Kidney (tissue), 14 donors: ENCODE results near the gene KTN1. TPM values are rescaled to one million over a fixed set of nuclear protein-coding genes. Genes with fewer than 3 reads are reported as not detected.

Experiments used
- DNase-seq, 5 donors: peaks; one replicate each; pipeline ENCODE4 v3.0.0-alpha.2; 2013 to 2020
- FAIRE-seq: peaks from 2 replicates; lab custom pipeline; 2012; peaks lifted over from hg19 to GRCh38; lab: Jason Lieb, UNC
- H3K27ac ChIP-seq, 2 donors: one replicate each; pipeline ENCODE4 v1.7.0; 2013; ENCODE audit warnings: low read depth in 2 of 2, low read length in 2 of 2, inconsistent platforms in 1 of 2
- H3K27me3 ChIP-seq: one replicate; pipeline ENCODE4 v1.7.1; 2013; ENCODE audit warnings: low read length, inconsistent platforms; ENCODE audit not compliant: control insufficient read depth, insufficient read depth
- H3K36me3 ChIP-seq, 3 donors: one replicate each; pipeline versions ENCODE4 v1.7.0 to v1.7.1; 2013; ENCODE audit warnings: low read length in 3 of 3, control low read depth in 1 of 3, inconsistent platforms in 1 of 3; ENCODE audit not compliant: insufficient read depth in 3 of 3, control insufficient read depth in 2 of 3
- H3K4me1 ChIP-seq, 3 donors: one replicate each; pipeline versions ENCODE4 v1.7.0 to v1.7.1; 2013; ENCODE audit warnings: low read length in 3 of 3, inconsistent platforms in 1 of 3, low read depth in 1 of 3; ENCODE audit not compliant: control insufficient read depth in 2 of 3, insufficient read depth in 2 of 3
- H3K4me3 ChIP-seq, 3 donors: one replicate each; pipeline versions ENCODE4 v1.7.0 to v1.8.1; 2013; ENCODE audit warnings: low read length in 3 of 3, control low read depth in 1 of 3, inconsistent platforms in 1 of 3
- H3K9ac ChIP-seq, 3 donors: one replicate each; pipeline versions ENCODE4 v1.7.0 to v1.7.1; 2013; ENCODE audit warnings: low read length in 3 of 3, control low read depth in 1 of 3, inconsistent platforms in 1 of 3
- H3K9me3 ChIP-seq, 3 donors: one replicate each; pipeline versions ENCODE4 v1.7.0 to v1.7.1; 2013; ENCODE audit warnings: low read length in 3 of 3, control low read depth in 1 of 3, inconsistent platforms in 1 of 3; ENCODE audit not compliant: control insufficient read depth in 2 of 3, insufficient read depth in 1 of 3
- intact Hi-C: fragments of 100-400 bp; cut with DNase I; formaldehyde crosslinking; loops from one replicate; pipeline ENCODE4 v1.11.1; 2022
- polyA plus RNA-seq: library from polyadenylated mRNA; stranded (reverse); fragments of 350-450 nt; fragmentation: Illumina TruSeq; extraction: RNeasy Lipid Tissue Mini Kit (QIAGEN cat#74804); gene quantifications from one replicate; pipeline ENCODE4 v1.2.3, GENCODE V29; 2014; ENCODE audit warnings: low read depth, low replicate concordance; ENCODE audit not compliant: insufficient read depth
- total RNA-seq: library from RNA; stranded (reverse); fragmentation: NEBNext Ultra II Directional; extraction: Animal tissue kit (Norgen Biotek cat#: 25700); gene quantifications from one replicate; pipeline ENCODE4 v1.2.1, GENCODE V29; 2021
- TF ChIP-seq, protein P1 (sequence below): IDR thresholded peaks from 3 replicates; pipeline ENCODE4 v1.5.1; 2012; ENCODE audit warnings: mild to moderate bottlenecking, moderate library complexity, borderline replicate concordance; ENCODE audit not compliant: insufficient read depth; ENCODE audit errors: extremely low read depth
- donor health status: control.
- donor health status: control.
- donor health status: control.
- donor health status: control.
- donor health status: control.
- donor health status: DM: yes; HTN: yes; CAD: no.
- donor health status: Normal renal cell carcinoma (clear cell type).

Gene KTN1
- total and polyA plus RNA-seq, 2 donors from 2014 or later = 106 to 155 TPM

- DNase-seq (no peak), FAIRE-seq (no peak)
- H3K4me3 ChIP-seq = no peak overlapping the region
- no peaks in the 10 kb centered on the region for H3K27me3 ChIP-seq
- peaks cover 0 to 24% (median 2%) of the 10 kb centered on the region in 3 donors for H3K4me1 ChIP-seq
- no peak overlapping the region for H3K27ac ChIP-seq
- TF ChIP-seq, protein P1, sequence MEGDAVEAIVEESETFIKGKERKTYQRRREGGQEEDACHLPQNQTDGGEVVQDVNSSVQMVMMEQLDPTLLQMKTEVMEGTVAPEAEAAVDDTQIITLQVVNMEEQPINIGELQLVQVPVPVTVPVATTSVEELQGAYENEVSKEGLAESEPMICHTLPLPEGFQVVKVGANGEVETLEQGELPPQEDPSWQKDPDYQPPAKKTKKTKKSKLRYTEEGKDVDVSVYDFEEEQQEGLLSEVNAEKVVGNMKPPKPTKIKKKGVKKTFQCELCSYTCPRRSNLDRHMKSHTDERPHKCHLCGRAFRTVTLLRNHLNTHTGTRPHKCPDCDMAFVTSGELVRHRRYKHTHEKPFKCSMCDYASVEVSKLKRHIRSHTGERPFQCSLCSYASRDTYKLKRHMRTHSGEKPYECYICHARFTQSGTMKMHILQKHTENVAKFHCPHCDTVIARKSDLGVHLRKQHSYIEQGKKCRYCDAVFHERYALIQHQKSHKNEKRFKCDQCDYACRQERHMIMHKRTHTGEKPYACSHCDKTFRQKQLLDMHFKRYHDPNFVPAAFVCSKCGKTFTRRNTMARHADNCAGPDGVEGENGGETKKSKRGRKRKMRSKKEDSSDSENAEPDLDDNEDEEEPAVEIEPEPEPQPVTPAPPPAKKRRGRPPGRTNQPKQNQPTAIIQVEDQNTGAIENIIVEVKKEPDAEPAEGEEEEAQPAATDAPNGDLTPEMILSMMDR = no peak
- no peaks in the 10 kb centered on the region for H3K9me3 ChIP-seq
- no peak overlapping the region for H3K9ac ChIP-seq
- H3K36me3 ChIP-seq = no peaks in the 10 kb centered on the region
- intact Hi-C loops = no loop called here
These were observed 24.5 kb downstream of the KTN1 start for GRCh38 chr14:55604488-55604887.

GRCh38 chr14:55604900-55605418 is 25.0 kb downstream of the KTN1 start:
- H3K4me3 ChIP-seq = no peak overlapping the region
- intact Hi-C loops = no loop called here
- FAIRE-seq = no peak
- no peaks in the 10 kb centered on the region for H3K27me3 ChIP-seq
- no peak for DNase-seq
- H3K36me3 ChIP-seq = no peaks in the 10 kb centered on the region
- H3K27ac ChIP-seq = no peak overlapping the region
- no peaks in the 10 kb centered on the region for H3K9me3 ChIP-seq
- TF ChIP-seq, protein P1 = no peak
- peaks cover 0 to 27% (median 2%) of the 10 kb centered on the region in 3 donors for H3K4me1 ChIP-seq
- no peak overlapping the region for H3K9ac ChIP-seq

DNA sequence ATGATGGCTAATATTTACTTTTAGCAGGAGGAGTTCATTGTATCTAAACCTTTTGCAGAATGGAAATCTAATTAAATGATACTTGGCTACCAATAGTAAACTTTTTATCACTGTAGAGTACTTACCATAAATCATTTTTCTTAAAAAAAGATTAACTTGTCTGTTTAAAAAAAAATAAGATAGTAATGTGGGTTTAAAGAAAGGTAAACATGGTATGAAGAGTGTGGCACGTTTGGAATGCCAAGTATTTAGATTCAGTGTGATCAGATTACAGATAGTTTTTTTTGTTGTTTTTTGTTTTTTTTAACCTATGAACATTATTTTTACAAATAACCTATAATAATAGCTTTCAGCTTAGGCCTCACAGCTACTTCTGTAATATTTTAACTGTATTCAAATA is 25.8 kb downstream of the KTN1 start:
- DNase-seq = peak in 1 of 5 donors; percentile 27
- H3K4me1 ChIP-seq = peaks cover 0 to 31% (median 2%) of the 10 kb centered on the region in 3 donors
- H3K27ac ChIP-seq = no peak overlapping the region
- H3K4me3 ChIP-seq = no peak overlapping the region
- H3K27me3 ChIP-seq = no peaks in the 10 kb centered on the region
- no peaks in the 10 kb centered on the region for H3K36me3 ChIP-seq
- intact Hi-C loops = no loop called here
- TF ChIP-seq, protein P1 = no peak
- peak; percentile 38 for FAIRE-seq
- H3K9me3 ChIP-seq = no peaks in the 10 kb centered on the region
- H3K9ac ChIP-seq = no peak overlapping the region

DNA sequence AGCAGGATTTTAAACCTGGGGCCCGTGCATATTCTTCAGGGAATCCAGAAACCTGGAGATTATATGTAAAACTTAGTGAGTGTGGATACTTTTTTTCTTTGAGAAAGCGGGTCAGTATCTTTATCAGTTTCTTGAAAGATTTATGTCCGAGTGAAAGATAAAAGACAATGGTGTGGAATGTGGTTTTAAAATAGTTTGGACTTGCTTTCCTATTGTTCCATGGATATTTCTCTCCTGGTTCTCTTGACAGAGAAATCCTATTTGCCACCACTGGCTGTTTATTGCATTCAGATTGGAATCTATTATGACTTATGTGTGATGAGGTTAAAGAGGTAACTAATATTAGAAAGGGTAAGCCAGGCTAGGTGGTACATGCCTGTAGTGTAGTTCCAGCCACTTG is 27.4 kb downstream of the KTN1 start:
- Histone ChIP-seq H3K27ac (no peak overlapping the region), H3K9me3 (no peaks in the 10 kb centered on the region), H3K4me1 (peaks cover 0 to 31% (median 2%) of the 10 kb centered on the region in 3 donors), H3K36me3 (no peaks in the 10 kb centered on the region), H3K4me3 (no peak overlapping the region), H3K27me3 (no peaks in the 10 kb centered on the region), H3K9ac (no peak overlapping the region)
- FAIRE-seq (no peak), DNase-seq (no peak)
- intact Hi-C loops = no loop called here
- TF ChIP-seq, protein P1 = no peak
